SJSA1 (cell line): ENCODE measurements around the gene DIS3. TPM values are rescaled to one million over a fixed set of nuclear protein-coding genes. Genes with fewer than 3 reads are reported as not detected.
"Not testable (repeated sequence)": the region's sequence is repeated elsewhere in the genome, so short reads cannot be mapped to it uniquely, and the experiment has no call there.

Source experiments
- DNase-seq, 2 experiments: peaks; one replicate each; pipeline ENCODE4 v3.0.0-alpha.2; 2015 to 2020; ENCODE audit warnings: low spot score in 2 of 2, low read depth in 1 of 2
- H3K27ac ChIP-seq: fragments of 250-450 bp; sonication (Bioruptor Pico); 2 replicates; pipeline ENCODE4 v1.5.1; 2020; ENCODE audit warnings: mild to moderate bottlenecking, moderate library complexity
- H3K27me3 ChIP-seq: fragments of 250-450 bp; sonication (Bioruptor Pico); replicated peaks from 2 replicates; pipeline ENCODE4 v1.5.1; 2020; ENCODE audit warnings: mild to moderate bottlenecking, moderate library complexity
- H3K36me3 ChIP-seq: fragments of 250-450 bp; sonication (Bioruptor Pico); 2 replicates; pipeline ENCODE4 v1.5.1; 2020; ENCODE audit warnings: mild to moderate bottlenecking
- H3K4me1 ChIP-seq: fragments of 250-450 bp; sonication (Bioruptor Pico); replicated peaks from 2 replicates; pipeline ENCODE4 v1.6.1; 2021; ENCODE audit warnings: mild to moderate bottlenecking
- H3K4me3 ChIP-seq: fragments of 250-450 bp; sonication (Bioruptor Pico); 2 replicates; pipeline ENCODE4 v1.5.1; 2020; ENCODE audit warnings: mild to moderate bottlenecking
- H3K9me3 ChIP-seq: fragments of 250-450 bp; sonication (Bioruptor Pico); replicated peaks from 2 replicates; pipeline ENCODE4 v1.5.1; 2020; ENCODE audit warnings: mild to moderate bottlenecking
- total RNA-seq: library from RNA; depleted of rRNA; stranded (reverse); fragments of >200 nt; shearing (Covaris generic); gene quantifications from 2 replicates; pipeline ENCODE4 v1.2.3, GENCODE V29; 2014

Gene DIS3
- total RNA-seq, 1 experiment from 2014 or later = 25.6 TPM

DNA sequence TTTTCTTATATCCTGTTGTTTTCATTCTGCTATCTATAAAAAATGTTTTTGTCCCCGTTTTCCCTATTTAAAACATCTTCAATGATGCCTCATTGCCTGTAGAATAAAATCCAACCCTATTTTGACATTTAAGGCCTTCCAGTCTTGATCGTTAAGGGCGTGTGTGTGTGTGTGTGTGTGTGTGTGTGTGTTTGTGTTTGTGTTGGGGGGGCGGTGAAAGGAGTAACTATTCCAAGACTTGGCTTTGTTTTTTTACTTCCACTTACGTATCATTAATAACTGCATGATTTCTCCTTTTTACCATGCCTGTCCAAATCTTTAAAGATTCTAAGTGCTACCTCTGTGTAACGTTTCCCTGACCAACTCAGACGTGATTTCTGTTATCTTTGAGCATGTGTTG, 1.0 kb upstream of the DIS3 start:
- peaks cover 25% of the 10 kb centered on the region for H3K36me3 ChIP-seq
- DNase-seq = peak in 1 of 2 experiments; percentile 12
- H3K9me3 ChIP-seq = no peaks in the 10 kb centered on the region
- peaks cover 7% of the 10 kb centered on the region for H3K4me1 ChIP-seq
- H3K27ac ChIP-seq = peak overlapping the region; percentile 63
- H3K4me3 ChIP-seq = peak overlapping the region; percentile 68
- no peaks in the 10 kb centered on the region for H3K27me3 ChIP-seq

DNA sequence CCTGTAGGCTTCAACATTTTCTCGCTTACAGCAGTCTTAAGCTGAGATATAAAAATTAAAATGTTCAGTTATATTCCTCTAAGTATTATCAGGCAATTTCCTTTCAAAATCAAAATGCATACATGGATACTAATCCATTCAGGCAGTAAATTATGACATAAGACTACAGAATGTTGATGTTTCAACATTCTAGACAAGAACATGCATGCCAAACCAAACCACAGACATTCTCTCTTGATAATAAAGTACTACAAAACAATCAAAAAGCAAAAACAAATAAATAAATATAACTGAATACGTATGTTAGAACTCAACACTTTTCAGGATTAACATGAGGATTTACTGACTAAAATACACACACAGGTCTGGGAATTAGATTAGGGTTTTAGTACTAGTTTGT, 7.7 kb downstream of the DIS3 start:
- peaks cover 84% of the 10 kb centered on the region for H3K36me3 ChIP-seq
- H3K4me3 ChIP-seq = no peak overlapping the region
- no peaks in the 10 kb centered on the region for H3K9me3 ChIP-seq
- DNase-seq = peak in 1 of 2 experiments; percentile 22
- H3K27me3 ChIP-seq = no peaks in the 10 kb centered on the region
- no peak overlapping the region for H3K27ac ChIP-seq
- H3K4me1 ChIP-seq = no peaks in the 10 kb centered on the region

DNA sequence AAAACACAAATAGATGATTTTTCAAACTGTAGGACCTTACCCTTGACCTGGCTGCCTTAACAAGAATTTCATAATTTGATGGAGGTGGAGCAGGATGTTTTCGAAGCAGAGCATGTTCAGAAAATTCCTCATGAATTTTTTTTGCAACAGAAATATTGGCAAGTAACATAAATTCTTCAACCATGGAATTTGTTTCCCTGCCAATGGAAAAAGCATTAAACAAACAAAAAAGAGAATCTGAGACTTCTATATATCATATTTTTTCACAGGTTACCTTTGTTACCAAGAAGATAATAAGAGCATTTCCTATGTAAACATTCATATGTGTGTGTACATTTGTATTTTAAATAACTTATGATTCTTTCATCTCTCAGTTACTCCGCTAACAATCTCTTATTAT, 18.3 kb downstream of the DIS3 start:
- Histone ChIP-seq H3K27me3 (no peaks in the 10 kb centered on the region), H3K4me3 (no peak overlapping the region), H3K36me3 (peaks cover 94% of the 10 kb centered on the region), H3K27ac (no peak overlapping the region), H3K9me3 (no peaks in the 10 kb centered on the region), H3K4me1 (no peaks in the 10 kb centered on the region)
- DNase-seq = no peak

DNA sequence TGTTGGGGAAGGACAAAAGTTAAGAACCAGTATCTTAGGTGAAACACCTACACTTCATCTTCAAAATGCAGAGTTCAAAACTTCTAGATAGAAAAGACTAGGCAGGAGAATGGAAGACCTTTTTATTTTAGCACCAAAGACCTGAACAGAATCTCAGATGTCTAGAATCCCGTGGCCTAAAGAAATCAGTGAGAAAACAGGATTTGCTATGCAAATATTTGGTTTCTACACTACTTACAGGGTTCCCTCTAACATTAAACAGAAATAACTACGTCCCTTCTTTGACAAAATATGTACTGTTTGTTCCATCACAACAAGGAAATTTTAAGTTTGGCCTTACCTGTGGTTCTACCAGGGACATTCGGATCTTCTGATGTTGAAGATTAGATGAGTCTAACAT, 21.5 kb downstream of the DIS3 start:
- no peak for DNase-seq
- H3K27me3 ChIP-seq = no peaks in the 10 kb centered on the region
- no peaks in the 10 kb centered on the region for H3K4me1 ChIP-seq
- no peaks in the 10 kb centered on the region for H3K9me3 ChIP-seq
- H3K27ac ChIP-seq = no peak overlapping the region
- no peak overlapping the region for H3K4me3 ChIP-seq
- H3K36me3 ChIP-seq = peaks cover 88% of the 10 kb centered on the region

DNA sequence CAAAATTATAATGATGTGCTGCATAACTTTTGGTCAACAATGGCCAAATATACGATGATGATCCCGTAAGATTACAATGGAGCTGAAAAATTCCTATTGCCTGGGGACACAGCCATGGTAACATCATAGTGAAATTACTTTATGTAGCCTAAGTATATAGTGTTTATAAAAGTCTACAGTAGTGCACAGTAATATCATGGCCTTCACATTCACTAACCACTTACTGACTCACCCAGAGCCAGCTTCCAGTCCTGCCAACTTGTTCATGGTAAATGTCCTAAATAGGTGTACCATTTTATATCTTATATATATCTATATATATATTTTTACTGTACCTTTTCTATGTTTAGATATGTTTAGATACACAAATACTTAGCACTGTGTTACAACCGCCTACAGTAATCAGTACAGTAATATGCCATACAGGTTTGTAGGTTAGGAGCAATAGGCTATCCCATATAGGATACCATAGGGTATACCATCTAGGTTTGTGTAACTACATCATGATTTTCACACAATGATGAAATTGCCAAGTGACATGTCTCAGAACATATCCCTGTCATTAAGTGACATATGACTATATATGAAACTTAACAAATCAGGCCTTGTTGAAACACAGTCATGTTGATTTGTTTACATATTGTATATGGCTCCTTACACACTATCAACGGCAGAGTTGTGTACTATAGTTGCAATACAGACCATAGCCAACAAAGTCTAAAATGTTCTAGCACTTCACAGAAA, 23.7 kb downstream of the DIS3 start:
- H3K36me3 ChIP-seq = peaks cover 88% of the 10 kb centered on the region
- no peak for DNase-seq
- H3K4me3 ChIP-seq = no peak overlapping the region
- no peaks in the 10 kb centered on the region for H3K27me3 ChIP-seq
- H3K9me3 ChIP-seq = no peaks in the 10 kb centered on the region
- H3K27ac ChIP-seq = no peak overlapping the region
- no peaks in the 10 kb centered on the region for H3K4me1 ChIP-seq

DNA sequence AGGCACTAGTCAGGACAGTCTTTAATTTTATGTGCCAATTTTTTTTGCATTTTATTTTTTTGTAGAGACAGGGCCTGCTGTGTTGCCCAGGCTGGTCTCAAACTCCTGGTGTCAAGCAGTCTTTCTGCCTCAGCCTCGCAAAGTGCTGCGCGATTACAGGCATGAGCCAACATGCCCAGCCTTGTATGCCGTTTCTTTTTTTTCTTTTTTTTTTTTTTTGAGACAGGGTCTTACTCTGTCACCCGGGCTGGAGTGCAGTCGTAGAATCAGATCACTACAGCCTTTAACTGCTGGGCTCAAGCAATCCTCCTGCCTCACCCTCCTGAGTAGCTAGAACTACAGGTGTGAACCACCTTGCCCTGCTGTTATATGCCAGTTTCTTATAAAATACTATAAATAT, 27.6 kb downstream of the DIS3 start:
- Histone ChIP-seq H3K36me3 (peaks cover 80% of the 10 kb centered on the region), H3K27me3 (no peaks in the 10 kb centered on the region), H3K4me1 (no peaks in the 10 kb centered on the region), H3K4me3 (no peak overlapping the region), H3K9me3 (no peaks in the 10 kb centered on the region), H3K27ac (no peak overlapping the region)
- no peak for DNase-seq

DNA sequence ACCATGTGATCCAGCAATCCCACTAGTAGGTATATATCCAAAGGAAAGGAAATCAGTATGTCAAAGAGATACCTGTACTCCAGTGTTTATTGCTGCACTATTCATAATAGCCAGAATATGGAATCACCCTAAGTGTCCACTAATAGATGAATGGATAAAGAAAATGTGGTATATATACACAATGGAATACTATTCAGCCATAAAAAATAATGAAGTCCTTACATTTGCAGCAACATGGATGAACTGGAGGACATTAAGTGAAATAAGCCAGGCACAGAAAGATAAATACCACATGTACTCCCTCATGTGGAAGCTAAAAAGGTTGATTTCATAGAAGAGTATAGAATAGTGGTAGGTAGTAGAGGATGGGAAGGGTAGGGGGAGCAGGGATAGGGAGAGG, 30.5 kb downstream of the DIS3 start:
- no peak for DNase-seq
- Histone ChIP-seq H3K36me3 (peaks cover 74% of the 10 kb centered on the region), H3K27ac (no peak overlapping the region), H3K27me3 (no peaks in the 10 kb centered on the region), H3K4me3 (no peak overlapping the region), H3K9me3 (no peaks in the 10 kb centered on the region), H3K4me1 (no peaks in the 10 kb centered on the region)

DNA sequence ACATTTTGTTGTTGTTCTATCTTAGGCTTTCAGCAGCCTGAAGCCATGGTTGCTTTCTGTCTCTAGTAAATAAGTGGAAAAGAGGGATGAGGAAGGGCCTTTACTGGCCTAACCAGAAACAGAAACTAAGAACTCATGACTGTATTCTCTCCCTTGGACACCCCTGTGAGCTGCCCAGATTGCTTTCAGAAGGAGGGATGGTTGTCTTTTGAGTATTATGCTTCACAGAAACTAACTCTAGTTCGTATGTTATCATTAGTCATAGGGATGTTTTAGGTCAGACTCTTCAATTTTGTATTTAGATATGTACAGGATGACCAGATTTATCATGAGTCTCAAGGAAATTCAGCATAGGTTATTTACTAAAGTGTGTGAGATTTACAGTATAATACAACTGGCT, 36.4 kb downstream of the DIS3 start:
- Histone ChIP-seq H3K4me3 (no peak overlapping the region), H3K4me1 (no peaks in the 10 kb centered on the region), H3K9me3 (no peaks in the 10 kb centered on the region), H3K27me3 (no peaks in the 10 kb centered on the region), H3K36me3 (peaks cover 52% of the 10 kb centered on the region), H3K27ac (no peak overlapping the region)
- DNase-seq = no peak

DNA sequence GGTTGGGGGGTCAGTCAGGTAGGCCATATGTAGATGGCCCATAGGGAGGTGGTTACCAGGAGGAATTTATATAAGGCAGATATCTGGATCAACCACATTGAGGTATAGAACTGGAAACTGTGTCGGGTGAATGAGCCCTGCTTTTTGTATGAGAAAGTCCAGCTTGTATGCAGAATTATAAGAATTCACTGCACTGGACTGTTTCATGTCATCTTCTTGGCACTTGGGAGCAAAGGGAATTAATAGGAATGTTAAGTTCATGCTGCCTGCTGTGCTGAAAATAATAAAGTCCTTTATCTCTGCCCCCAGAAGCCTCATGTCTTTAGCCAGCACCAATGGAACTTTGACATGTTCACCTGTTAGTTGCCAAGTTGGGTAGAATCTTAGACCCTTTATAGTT, 41.7 kb downstream of the DIS3 start:
- H3K36me3 ChIP-seq = peaks cover 42% of the 10 kb centered on the region
- no peak overlapping the region for H3K4me3 ChIP-seq
- no peaks in the 10 kb centered on the region for H3K4me1 ChIP-seq
- H3K27ac ChIP-seq = no peak overlapping the region
- no peaks in the 10 kb centered on the region for H3K27me3 ChIP-seq
- no peak for DNase-seq
- no peaks in the 10 kb centered on the region for H3K9me3 ChIP-seq

DNA sequence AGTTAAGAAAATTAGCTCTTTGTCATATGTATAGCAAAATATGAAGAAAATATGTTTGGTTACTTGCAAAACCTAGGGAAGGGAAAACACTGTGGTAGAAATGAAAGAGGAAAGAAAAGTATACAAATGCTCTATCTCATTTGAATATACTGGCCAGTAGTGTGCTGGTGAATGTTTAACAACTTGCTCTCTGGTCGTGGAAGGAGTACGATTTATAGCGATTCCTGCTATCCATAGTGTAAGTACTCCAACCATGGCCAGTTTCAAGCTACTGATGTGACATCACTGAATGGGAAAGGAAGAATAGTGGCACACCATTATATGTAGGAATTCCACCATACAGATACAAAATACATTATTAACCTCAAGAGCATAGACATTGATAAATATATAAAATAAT, 44.7 kb downstream of the DIS3 start:
- H3K4me3 ChIP-seq = no peak overlapping the region
- no peak for DNase-seq
- H3K36me3 ChIP-seq = peaks cover 47% of the 10 kb centered on the region
- H3K9me3 ChIP-seq = no peaks in the 10 kb centered on the region
- no peak overlapping the region for H3K27ac ChIP-seq
- no peaks in the 10 kb centered on the region for H3K4me1 ChIP-seq
- no peaks in the 10 kb centered on the region for H3K27me3 ChIP-seq

DNA sequence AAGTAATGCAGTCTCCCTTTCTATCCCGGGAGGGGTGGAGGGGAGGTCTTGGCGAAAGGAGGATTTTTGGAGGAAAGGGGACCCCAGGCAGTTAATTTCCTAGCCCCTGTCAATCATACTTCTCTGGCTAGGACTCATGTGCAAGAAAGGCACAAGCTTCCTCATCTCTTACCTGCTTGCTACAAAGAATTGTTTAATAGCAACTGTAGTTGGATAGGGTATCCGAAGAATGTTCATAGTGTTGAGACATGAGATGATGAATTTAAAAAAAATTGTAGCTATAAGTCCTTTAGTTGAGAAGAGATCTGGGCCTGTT, 53.5 kb downstream of the DIS3 start:
- Histone ChIP-seq H3K27me3 (no peaks in the 10 kb centered on the region), H3K4me1 (peaks cover 11% of the 10 kb centered on the region), H3K9me3 (no peaks in the 10 kb centered on the region), H3K4me3 (peak overlapping the region; percentile 83), H3K27ac (peak overlapping the region; percentile 28), H3K36me3 (peaks cover 57% of the 10 kb centered on the region)
- DNase-seq = no peak

DNA sequence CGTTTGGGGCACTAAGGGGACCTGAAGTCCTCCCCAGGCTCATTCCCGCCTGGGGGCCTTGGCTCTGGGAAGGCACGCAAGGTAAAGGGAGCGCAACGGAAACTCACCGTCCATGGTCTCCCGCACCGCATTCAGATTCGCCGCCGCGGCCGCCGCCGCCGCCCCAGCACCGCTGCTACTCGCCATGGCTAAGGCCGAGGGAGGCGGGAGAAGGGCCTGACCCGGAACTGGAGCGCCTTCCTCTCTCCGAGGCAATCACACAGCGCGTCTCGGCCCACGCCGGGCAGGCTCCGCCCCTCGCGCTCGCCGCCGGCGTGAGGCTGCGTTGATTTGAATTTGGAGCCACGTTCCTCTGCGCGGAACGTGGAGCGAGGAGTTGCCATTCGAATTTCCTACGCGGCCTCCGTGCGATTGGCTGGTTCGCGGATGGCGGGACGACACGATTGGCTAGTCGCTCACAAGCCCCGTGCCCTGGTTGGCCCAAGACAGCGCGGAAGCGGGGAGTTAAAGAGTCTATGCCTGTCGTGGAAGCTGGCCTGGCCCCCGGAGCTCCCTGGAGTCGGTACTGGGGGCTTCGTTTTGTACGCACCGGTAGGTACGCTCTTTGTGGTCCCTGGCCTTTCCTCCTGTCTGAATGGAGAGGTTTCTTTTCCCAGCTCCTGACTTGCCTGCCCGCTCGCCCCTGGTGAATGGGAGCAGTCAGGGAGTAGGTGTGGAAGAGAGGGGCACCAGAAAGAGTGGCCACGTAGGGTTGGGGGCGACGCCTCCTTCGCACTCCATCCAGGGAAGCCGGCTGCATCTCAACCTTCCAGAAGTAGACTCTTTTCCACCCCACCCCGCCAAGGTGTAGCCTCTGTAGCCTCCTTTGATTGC, 54.0 kb downstream of the DIS3 start, which contains the start of the genes BORA and MZT1:
Gene BORA, plus strand, starts transcription at position 507 of the 873 bp plus-strand sequence. CDS start 1,018 bp downstream, outside the sequence.
Gene MZT1, minus strand, starts transcription at position 213 of the 873 bp plus-strand sequence. Its CDS starts 27 bp downstream, at position 186.
- DNase-seq = peak; percentile 95 to 96
- no peaks in the 10 kb centered on the region for H3K9me3 ChIP-seq
- no peaks in the 10 kb centered on the region for H3K27me3 ChIP-seq
- H3K36me3 ChIP-seq = peaks cover 51% of the 10 kb centered on the region
- H3K4me1 ChIP-seq = peaks cover 11% of the 10 kb centered on the region
- peak within 1 kb of the TSS; percentile 83 for H3K4me3 ChIP-seq
- peak within 1 kb of the TSS; percentile 62 for H3K27ac ChIP-seq

DNA sequence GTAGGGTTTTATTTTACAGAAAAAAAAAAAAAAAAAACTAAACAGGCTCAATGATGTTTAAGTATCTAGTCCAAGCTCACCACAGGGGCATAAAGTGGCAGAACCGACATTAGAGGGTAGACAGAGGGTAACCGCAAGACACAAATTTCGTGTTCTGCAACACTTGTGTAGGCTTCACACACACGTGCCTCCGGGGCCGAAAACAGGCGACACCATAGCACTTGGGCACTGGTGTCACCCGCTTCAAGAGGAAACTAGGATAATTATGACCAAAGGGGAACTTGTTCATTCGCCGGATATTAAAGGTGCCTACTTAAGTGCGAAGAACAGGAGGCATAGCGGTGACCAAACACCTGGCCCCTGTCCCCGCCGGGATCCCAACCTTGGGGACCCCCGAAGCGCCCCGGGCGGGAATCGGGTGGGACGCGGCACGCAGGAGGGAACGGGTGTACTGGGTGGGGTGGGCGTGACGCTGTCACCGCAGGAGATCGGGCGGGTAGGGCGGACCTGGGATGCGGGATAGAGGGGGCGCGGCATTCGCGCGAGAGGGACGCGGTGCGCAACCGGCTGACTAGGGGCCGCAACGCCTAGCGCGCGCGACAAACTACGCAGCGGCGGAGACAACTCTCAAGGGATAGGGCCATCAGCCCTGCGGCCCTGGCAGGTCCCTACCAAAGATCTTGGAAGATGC, 54.8 kb downstream of the DIS3 start:
- H3K9me3 ChIP-seq = no peaks in the 10 kb centered on the region
- H3K4me3 ChIP-seq = peak overlapping the region; percentile 83
- DNase-seq = peak; percentile 9 to 52
- H3K27ac ChIP-seq = peak overlapping the region; percentile 62
- H3K36me3 ChIP-seq = peaks cover 48% of the 10 kb centered on the region
- H3K4me1 ChIP-seq = peaks cover 11% of the 10 kb centered on the region
- no peaks in the 10 kb centered on the region for H3K27me3 ChIP-seq

DNA sequence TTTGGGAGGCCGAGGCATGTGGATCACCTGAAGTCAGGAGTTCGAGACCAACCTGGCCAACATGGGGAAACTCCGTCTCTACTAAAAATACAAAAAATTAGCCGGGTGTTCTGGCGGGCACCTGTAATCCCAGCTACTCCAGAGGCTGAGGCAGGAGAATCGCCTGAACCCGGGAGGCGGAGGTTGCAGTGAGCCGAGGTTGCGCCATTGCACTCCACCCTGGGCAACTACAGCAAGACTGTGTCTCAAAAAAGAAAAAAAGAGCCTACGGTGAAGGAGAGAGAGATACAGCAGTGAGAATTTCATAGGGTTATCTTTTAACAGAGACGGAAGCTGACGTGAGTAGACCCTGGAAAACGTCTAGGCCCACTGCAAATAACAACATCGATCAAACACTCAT, 55.5 kb downstream of the DIS3 start:
- H3K27me3 ChIP-seq, DNase-seq, H3K27ac ChIP-seq, H3K9me3 ChIP-seq: not testable (repeated sequence)
- Histone ChIP-seq H3K36me3 (peaks cover 46% of the 10 kb centered on the region), H3K4me3 (peak overlapping the region; percentile 83), H3K4me1 (peaks cover 11% of the 10 kb centered on the region)
